H1 (cell line): ENCODE data around the gene SHMT1. TPM values are rescaled to one million over a fixed set of nuclear protein-coding genes. Genes with fewer than 3 reads are reported as not detected.

Experiments
- CTCF ChIA-PET: fragments of 300-600 bp; sonication (Branson Sonifier 250); formaldehyde crosslinking; loops from one replicate; lab custom pipeline; 2021; ENCODE audit not compliant: partially characterized antibody; lab: Charles Lee
- POLR2A ChIA-PET: fragments of 300-600 bp; sonication (Branson Sonifier 250); formaldehyde crosslinking; loops from one replicate; lab custom pipeline; 2021; ENCODE audit warnings: inconsistent platforms; ENCODE audit not compliant: partially characterized antibody; lab: Charles Lee
- DNase-seq, 2 experiments: peaks; one replicate each; pipeline versions ENCODE4 v3.0.0 to v3.0.0-alpha.2; 2010 to 2022; ENCODE audit warnings: low spot score in 2 of 2, low read depth in 1 of 2, mixed read lengths in 1 of 2
- FAIRE-seq: peaks from 2 replicates; lab custom pipeline; 2011; peaks lifted over from hg19 to GRCh38; lab: Jason Lieb, UNC
- H2AFZ ChIP-seq: 2 replicates; pipeline ENCODE4 v1.8.1; 2012; ENCODE audit warnings: low read length, inconsistent platforms
- H2AK5ac ChIP-seq: 2 replicates; pipeline ENCODE4 v1.6.1; 2013; ENCODE audit warnings: low read depth, low read length
- H2BK120ac ChIP-seq: replicated peaks from 2 replicates; pipeline ENCODE3; 2013; ENCODE audit warnings: low read depth, low read length, inconsistent platforms
- H2BK12ac ChIP-seq: 2 replicates; pipeline ENCODE4 v1.6.1; 2013; ENCODE audit warnings: low read depth, low read length
- H2BK15ac ChIP-seq: 2 replicates; pipeline ENCODE4 v1.6.1; 2013; ENCODE audit warnings: low read length
- H2BK20ac ChIP-seq: 2 replicates; pipeline ENCODE4 v1.6.1; 2013; ENCODE audit warnings: low read length
- H2BK5ac ChIP-seq: 2 replicates; pipeline ENCODE4 v1.6.1; 2013; ENCODE audit warnings: low read depth, low read length
- H3K14ac ChIP-seq: 2 replicates; pipeline ENCODE4 v1.6.1; 2013; ENCODE audit warnings: inconsistent platforms; ENCODE audit not compliant: insufficient read length
- H3K18ac ChIP-seq: 2 replicates; pipeline ENCODE4 v1.6.1; 2013; ENCODE audit warnings: low read length; ENCODE audit errors: extremely low read depth
- H3K23ac ChIP-seq: 2 replicates; pipeline ENCODE4 v1.6.1; 2013; ENCODE audit warnings: inconsistent platforms; ENCODE audit not compliant: insufficient read length
- H3K23me2 ChIP-seq: 2 replicates; pipeline ENCODE4 v1.6.1; 2013; ENCODE audit warnings: low read depth, low read length
- H3K27ac ChIP-seq: 2 replicates; pipeline ENCODE4 v1.6.1; 2011; ENCODE audit warnings: low read depth, low read length, inconsistent platforms
- H3K27me3 ChIP-seq, 4 experiments: replicated peaks in 1 of 4; 1 replicate in 1 of 4; 2 replicates in 3 of 4; pipeline versions ENCODE4 v1.6.1 to v1.8.1; 2011 to 2013; ENCODE audit warnings: low read length in 3 of 4, mild to moderate bottlenecking in 3 of 4, inconsistent platforms in 2 of 4, mixed read lengths in 2 of 4, moderate library complexity in 1 of 4; ENCODE audit not compliant: control insufficient read depth in 3 of 4, insufficient read depth in 3 of 4; ENCODE audit errors: extremely low read depth in 1 of 4
- H3K36me3 ChIP-seq, 4 experiments: 2 replicates each; pipeline versions ENCODE4 v1.6.1 to v1.8.1; 2011 to 2013; ENCODE audit warnings: mild to moderate bottlenecking in 4 of 4, low read length in 3 of 4, moderate library complexity in 2 of 4, control low read depth in 1 of 4, inconsistent platforms in 1 of 4; ENCODE audit not compliant: insufficient read depth in 4 of 4, control insufficient read depth in 2 of 4
- H3K4ac ChIP-seq: replicated peaks from 2 replicates; pipeline ENCODE3; 2013; ENCODE audit warnings: low read length, low read depth, mixed read lengths, inconsistent platforms; ENCODE audit not compliant: insufficient read length
- H3K4me1 ChIP-seq, 4 experiments: replicated peaks in 1 of 4; 1 replicate in 1 of 4; 2 replicates in 3 of 4; pipeline versions ENCODE4 v1.6.1 to v1.8.1; 2011 to 2013; ENCODE audit warnings: low read length in 3 of 4, inconsistent platforms in 2 of 4, mixed read lengths in 1 of 4; ENCODE audit not compliant: insufficient read depth in 4 of 4, control insufficient read depth in 3 of 4
- H3K4me2 ChIP-seq, 2 experiments: 2 replicates each; pipeline versions ENCODE4 v1.6.1 to v1.8.1; 2011 to 2013; ENCODE audit warnings: low read depth in 2 of 2, low read length in 2 of 2, control low read depth in 1 of 2, inconsistent platforms in 1 of 2, mild to moderate bottlenecking in 1 of 2; ENCODE audit not compliant: insufficient read depth in 1 of 2
- H3K4me3 ChIP-seq, 4 experiments: fragments of 200-600, 300-600 bp in 1 of 4; sonication (generic), shearing (Covaris generic), sonication (Bioruptor Twin) in 1 of 4; 2 replicates each; pipeline versions ENCODE4 v1.5.1 to v1.8.1; 2011 to 2016; ENCODE audit warnings: low read length in 4 of 4, low read depth in 3 of 4, control low read depth in 2 of 4, inconsistent platforms in 2 of 4, mild to moderate bottlenecking in 2 of 4, mixed read lengths in 1 of 4, moderate library complexity in 1 of 4; ENCODE audit not compliant: insufficient read depth in 2 of 4; ENCODE audit errors: extremely low read depth in 1 of 4
- H3K56ac ChIP-seq: replicated peaks from 2 replicates; pipeline ENCODE3; 2013; ENCODE audit warnings: low read depth, mild to moderate bottlenecking, mixed read lengths, low read length, inconsistent platforms; ENCODE audit not compliant: insufficient read length
- H3K79me1 ChIP-seq: 2 replicates; pipeline ENCODE4 v1.6.1; 2013; ENCODE audit warnings: low read depth, low read length, control low read depth
- H3K79me2 ChIP-seq, 2 experiments: 2 replicates each; pipeline versions ENCODE4 v1.6.1 to v1.8.1; 2012 to 2013; ENCODE audit warnings: low read length in 2 of 2, mild to moderate bottlenecking in 2 of 2, inconsistent platforms in 1 of 2; ENCODE audit not compliant: insufficient read depth in 2 of 2, control insufficient read depth in 1 of 2
- H3K9ac ChIP-seq, 4 experiments: replicated peaks in 1 of 4; 1 replicate in 1 of 4; 2 replicates in 3 of 4; pipeline versions ENCODE4 v1.6.1 to v1.8.1; 2011 to 2013; ENCODE audit warnings: low read depth in 3 of 4, low read length in 3 of 4, control low read depth in 2 of 4, mild to moderate bottlenecking in 2 of 4, moderate library complexity in 2 of 4, inconsistent platforms in 1 of 4; ENCODE audit errors: extremely low read depth in 1 of 4
- H3K9me3 ChIP-seq, 2 experiments: 2 replicates each; pipeline versions ENCODE4 v1.6.1 to v1.8.1; 2012 to 2013; ENCODE audit warnings: mild to moderate bottlenecking in 2 of 2, moderate library complexity in 2 of 2, control low read depth in 1 of 2, inconsistent platforms in 1 of 2, low read depth in 1 of 2, low read length in 1 of 2, mixed read lengths in 1 of 2; ENCODE audit not compliant: insufficient read depth in 2 of 2
- H4K20me1 ChIP-seq, 2 experiments: replicated peaks in 1 of 2; 2 replicates each; pipeline versions ENCODE3 to v1.8.1; 2011 to 2013; ENCODE audit warnings: inconsistent platforms in 2 of 2, low read length in 2 of 2, mild to moderate bottlenecking in 1 of 2; ENCODE audit not compliant: insufficient read depth in 2 of 2, control insufficient read depth in 1 of 2
- H4K5ac ChIP-seq: 2 replicates; pipeline ENCODE4 v1.6.1; 2013; ENCODE audit warnings: low read length, low read depth, mixed read lengths, inconsistent platforms; ENCODE audit not compliant: insufficient read length
- H4K8ac ChIP-seq: 2 replicates; pipeline ENCODE4 v1.8.0; 2013; ENCODE audit warnings: mild to moderate bottlenecking, moderate library complexity, low read length, inconsistent platforms; ENCODE audit not compliant: insufficient read depth; ENCODE audit errors: extremely low read depth
- H4K91ac ChIP-seq: replicated peaks from 2 replicates; pipeline ENCODE3; 2013; ENCODE audit warnings: low read length, mixed read lengths, inconsistent platforms; ENCODE audit not compliant: insufficient read length
- CEBPB ChIP-seq: IDR thresholded peaks from 2 replicates; pipeline ENCODE4 v1.6.1; 2012; ENCODE audit warnings: low read depth, low read length
- JUND ChIP-seq: IDR thresholded peaks from 2 replicates; pipeline ENCODE4 v1.6.1; 2011; ENCODE audit warnings: mild to moderate bottlenecking, improper control_type of control experiment, low read length
- KDM1A ChIP-seq: fragments of 200-600, 300-600 bp; sonication (generic); IDR thresholded peaks from 2 replicates; pipeline ENCODE4 v1.7.1; 2016; ENCODE audit warnings: mild to moderate bottlenecking, low read length, borderline replicate concordance
- WGBS, 2 experiments: shearing (Covaris generic) in 1 of 2; methylation state at CpG; one replicate each; pipeline versions ENCODE4 v1.1.6 to v1.1.7; 2013 to 2015; ENCODE audit warnings: low lambda C conversion rate in 2 of 2, mixed read lengths in 2 of 2, inconsistent platforms in 1 of 2, low coverage in 1 of 2, missing lambda C conversion rate in 1 of 2; ENCODE audit not compliant: insufficient replicate concordance in 2 of 2, insufficient coverage in 1 of 2, insufficient read length in 1 of 2; ENCODE audit errors: extremely low coverage in 1 of 2, missing lambda C conversion rate in 1 of 2; 5-methylcytosine and 5-hydroxymethylcytosine counted together
- polyA plus RNA-seq, 7 experiments: library from polyadenylated mRNA; depleted of rRNA in 3 of 7; stranded (reverse) in 5 of 7; unstranded in 2 of 7; fragments of >200 nt in 5 of 7; fragments of 200-250 nt in 2 of 7; gene quantifications; 1 replicate in 5 of 7; 2 replicates in 1 of 7; 4 replicates in 1 of 7; pipeline versions ENCODE4 v1.2.1 to v1.2.3, GENCODE V29; 2011 to 2013; ENCODE audit warnings: missing spikeins in 2 of 7, mixed read lengths in 2 of 7
- total RNA-seq: library from RNA; stranded (reverse); fragmentation: NEBNext Ultra II Directional; extraction: Animal tissue kit (Norgen Biotek cat#: 25700); gene quantifications from 2 replicates; pipeline ENCODE4 v1.2.1, GENCODE V29; 2021
- TF ChIP-seq, protein P1 (sequence below): IDR thresholded peaks from 2 replicates; pipeline ENCODE4 v1.6.1; 2012; ENCODE audit warnings: inconsistent platforms
- TF ChIP-seq, protein P2 (sequence below), 3 experiments: IDR thresholded peaks; 1 replicate in 2 of 3; 2 replicates in 1 of 3; pipeline versions ENCODE4 v1.5.1 to v1.6.1; 2011; ENCODE audit warnings: low read length in 3 of 3, mild to moderate bottlenecking in 3 of 3, inconsistent platforms in 2 of 3, low read depth in 1 of 3, moderate library complexity in 1 of 3; ENCODE audit not compliant: insufficient read depth in 1 of 3; ENCODE audit errors: control extremely low read depth in 1 of 3

The SHMT1 gene
- total and polyA plus RNA-seq, 2 of the 8 experiments (the other 6 are each of a cell fraction or from before 2014, with no cell fraction given) = 30.7 to 39.3 TPM

DNA sequence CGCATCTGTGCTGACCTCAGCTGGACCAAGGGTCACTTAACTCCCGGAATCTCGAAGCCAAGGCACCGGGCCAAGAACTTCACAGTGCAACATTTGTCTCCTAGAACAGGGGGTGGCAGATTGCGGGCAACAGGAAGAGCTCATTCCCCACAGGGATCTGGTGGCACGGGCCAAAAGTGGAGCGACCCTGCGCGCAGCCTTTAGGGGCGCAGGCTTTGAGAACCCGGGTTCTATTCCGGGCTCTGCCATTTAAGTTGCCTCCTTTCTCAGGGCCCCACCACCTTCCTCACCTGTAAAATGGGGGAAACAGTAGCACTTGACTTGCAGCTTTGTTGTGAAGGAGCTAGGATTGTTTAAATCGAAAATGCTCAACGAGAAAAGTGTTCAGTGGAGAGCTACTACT, 651 bp downstream of the SHMT1 start:
- peaks cover 0 to 2% of the 10 kb centered on the region in 2 experiments for H4K20me1 ChIP-seq
- peak overlapping the region; percentile 85 for H3K14ac ChIP-seq
- DNase-seq (peak in 1 of 2 experiments; percentile 54), FAIRE-seq (no peak)
- H4K8ac ChIP-seq = peak overlapping the region; percentile 94; the same call in 1 of the 2 replicates
- peaks cover 0 to 9% (median 3%) of the 10 kb centered on the region in 4 experiments; a peak in 3 of 8 replicates for H3K36me3 ChIP-seq
- H2AFZ ChIP-seq = peak overlapping the region; percentile 83; the same call in 1 of the 2 replicates
- H3K4me2 ChIP-seq = peak overlapping the region; percentile 78 to 79
- no peak overlapping the region for H2BK20ac ChIP-seq
- no peak overlapping the region for H2BK15ac ChIP-seq
- no peak overlapping the region for H2BK120ac ChIP-seq
- no peak overlapping the region for H2BK12ac ChIP-seq
- ChIA-PET CTCF (interaction anchor here (0.8 to 1.9 kb wide), 4 partner anchors 10 to 43 kb away, joined by 3 to 5 read pairs (median 4); no protein-coding TSS in a partner anchor), POLR2A (interaction anchor here (0.6 to 3.0 kb wide), 13 partner anchors 10 to 179 kb away, joined by 3 to 13 read pairs (median 4); partner anchors contain the start of genes ALKBH5, MIEF2, SMCR8 and TOP3A)
- TF ChIP-seq, protein P1, sequence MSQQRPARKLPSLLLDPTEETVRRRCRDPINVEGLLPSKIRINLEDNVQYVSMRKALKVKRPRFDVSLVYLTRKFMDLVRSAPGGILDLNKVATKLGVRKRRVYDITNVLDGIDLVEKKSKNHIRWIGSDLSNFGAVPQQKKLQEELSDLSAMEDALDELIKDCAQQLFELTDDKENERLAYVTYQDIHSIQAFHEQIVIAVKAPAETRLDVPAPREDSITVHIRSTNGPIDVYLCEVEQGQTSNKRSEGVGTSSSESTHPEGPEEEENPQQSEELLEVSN = no peak
- TF ChIP-seq CEBPB = no peak
- TF ChIP-seq JUND = no peak
- TF ChIP-seq KDM1A = 0 out of 2 replicates have a peak, but pooled peaks have one; percentile 11
- TF ChIP-seq, protein P2, sequence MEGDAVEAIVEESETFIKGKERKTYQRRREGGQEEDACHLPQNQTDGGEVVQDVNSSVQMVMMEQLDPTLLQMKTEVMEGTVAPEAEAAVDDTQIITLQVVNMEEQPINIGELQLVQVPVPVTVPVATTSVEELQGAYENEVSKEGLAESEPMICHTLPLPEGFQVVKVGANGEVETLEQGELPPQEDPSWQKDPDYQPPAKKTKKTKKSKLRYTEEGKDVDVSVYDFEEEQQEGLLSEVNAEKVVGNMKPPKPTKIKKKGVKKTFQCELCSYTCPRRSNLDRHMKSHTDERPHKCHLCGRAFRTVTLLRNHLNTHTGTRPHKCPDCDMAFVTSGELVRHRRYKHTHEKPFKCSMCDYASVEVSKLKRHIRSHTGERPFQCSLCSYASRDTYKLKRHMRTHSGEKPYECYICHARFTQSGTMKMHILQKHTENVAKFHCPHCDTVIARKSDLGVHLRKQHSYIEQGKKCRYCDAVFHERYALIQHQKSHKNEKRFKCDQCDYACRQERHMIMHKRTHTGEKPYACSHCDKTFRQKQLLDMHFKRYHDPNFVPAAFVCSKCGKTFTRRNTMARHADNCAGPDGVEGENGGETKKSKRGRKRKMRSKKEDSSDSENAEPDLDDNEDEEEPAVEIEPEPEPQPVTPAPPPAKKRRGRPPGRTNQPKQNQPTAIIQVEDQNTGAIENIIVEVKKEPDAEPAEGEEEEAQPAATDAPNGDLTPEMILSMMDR (IDR thresholded peaks at IDR 0.05; ENCODE audit: control extremely low read depth in 1 of 3, insufficient read depth in 1 of 3, low read depth in 1 of 3, low read length in 3 of 3) = peak in 1 of 3 experiments; percentile 6; a peak in 1 of 4 replicates
- H3K18ac ChIP-seq = peak overlapping the region; percentile 72
- H4K91ac ChIP-seq = peak overlapping the region; percentile 44
- peak overlapping the region; percentile 78 for H4K5ac ChIP-seq
- H3K27me3 ChIP-seq = no peaks in the 10 kb centered on the region
- peaks cover 7% of the 10 kb centered on the region; the same call in 1 of the 2 replicates for H3K79me1 ChIP-seq
- peaks cover 0 to 2% (median 0%) of the 10 kb centered on the region in 4 experiments; a peak in 1 of 7 replicates for H3K4me1 ChIP-seq
- peaks cover 6% of the 10 kb centered on the region for H3K23me2 ChIP-seq
- H3K9me3 ChIP-seq = no peaks in the 10 kb centered on the region
- WGBS, 2 experiments = 16% methylated on average over 14 of the region's 14 CpGs; no CpG with 5 or more reads in 1 of the 2 experiments
- H3K23ac ChIP-seq = no peak overlapping the region
- no peak overlapping the region for H2AK5ac ChIP-seq
- no peak overlapping the region; the same call in 1 of the 2 replicates for H2BK5ac ChIP-seq
- no peak overlapping the region; the same call in 1 of the 2 replicates for H3K27ac ChIP-seq
- no peak overlapping the region for H3K56ac ChIP-seq
- H3K9ac ChIP-seq = peak overlapping the region; percentile 75 to 92 (median 83)
- no peak overlapping the region for H3K4ac ChIP-seq
- peaks cover 4 to 35% of the 10 kb centered on the region in 2 experiments for H3K79me2 ChIP-seq
- peak overlapping the region; percentile 84 to 94 (median 88) for H3K4me3 ChIP-seq
